SK-N-SH (cell line): ENCODE data around the gene KSR2. TPM values are rescaled to one million over a fixed set of nuclear protein-coding genes. Genes with fewer than 3 reads are reported as not detected.

Experiments
- CTCF ChIA-PET: fragments of 300-600, 350-600 bp; formaldehyde crosslinking; extraction: SDS; loops from one replicate; lab custom pipeline; 2021; lab: Yijun Ruan, JAX
- POLR2A ChIA-PET: fragments of 350-600 bp; sonication (Branson Sonifier 250); formaldehyde crosslinking; extraction: SDS; loops from one replicate; lab custom pipeline; 2020; ENCODE audit warnings: antibody characterized with exemption, inconsistent platforms; lab: Yijun Ruan, JAX
- DNase-seq: peaks from one replicate; pipeline ENCODE4 v3.0.0; 2012
- H2AFZ ChIP-seq: fragments of 200-600 bp; sonication (generic); 2 replicates; pipeline ENCODE4 v1.8.1; 2016; ENCODE audit warnings: antibody characterized with exemption, mild to moderate bottlenecking, low read depth
- H3F3A ChIP-seq: fragments of 200-600 bp; sonication (generic); replicated peaks from 2 replicates; pipeline ENCODE3; 2016; ENCODE audit warnings: antibody characterized with exemption, mild to moderate bottlenecking; ENCODE audit not compliant: insufficient read depth
- H3K27ac ChIP-seq, 2 experiments: fragments of 200-500 bp in 1 of 2; fragments of 200-600 bp in 1 of 2; sonication (Bioruptor generic) in 1 of 2; sonication (generic), shearing (Covaris generic) in 1 of 2; 2 replicates each; pipeline versions ENCODE4 v1.5.1 to v1.6.1; 2014 to 2016; ENCODE audit warnings: low read depth in 2 of 2, inconsistent platforms in 1 of 2, low read length in 1 of 2, mild to moderate bottlenecking in 1 of 2, mixed read lengths in 1 of 2
- H3K27me3 ChIP-seq: fragments of 200-600 bp; sonication (generic), shearing (Covaris generic); 2 replicates; pipeline ENCODE4 v1.6.1; 2016; ENCODE audit warnings: mixed run types; ENCODE audit not compliant: insufficient read depth
- H3K36me3 ChIP-seq, 2 experiments: fragments of 200-500 bp in 1 of 2; fragments of 200-600 bp in 1 of 2; sonication (Bioruptor generic) in 1 of 2; sonication (generic) in 1 of 2; replicated peaks in 1 of 2; 2 replicates each; pipeline versions ENCODE3 to v1.5.1; 2014 to 2016; ENCODE audit warnings: low read length in 1 of 2, mild to moderate bottlenecking in 1 of 2; ENCODE audit not compliant: insufficient read depth in 2 of 2, control insufficient read depth in 1 of 2
- H3K4me1 ChIP-seq, 2 experiments: fragments of 200-500 bp in 1 of 2; fragments of 200-600 bp in 1 of 2; sonication (Bioruptor generic) in 1 of 2; sonication (generic), shearing (Covaris generic) in 1 of 2; 2 replicates each; pipeline versions ENCODE4 v1.5.1 to v1.6.1; 2014 to 2016; ENCODE audit warnings: low read depth in 1 of 2, low read length in 1 of 2, mixed run types in 1 of 2; ENCODE audit not compliant: insufficient read depth in 2 of 2, control insufficient read depth in 1 of 2
- H3K4me2 ChIP-seq: fragments of 200-600 bp; sonication (generic), shearing (Covaris generic); 2 replicates; pipeline ENCODE4 v1.6.1; 2017; ENCODE audit warnings: mixed run types
- H3K4me3 ChIP-seq, 2 experiments: fragments of 200-500 bp in 1 of 2; fragments of 200-600 bp in 1 of 2; sonication (Bioruptor generic) in 1 of 2; sonication (generic), shearing (Covaris generic) in 1 of 2; 2 replicates each; pipeline versions ENCODE4 v1.5.1 to v1.8.1; 2014 to 2016; ENCODE audit warnings: low read depth in 2 of 2, inconsistent platforms in 1 of 2, low read length in 1 of 2, mild to moderate bottlenecking in 1 of 2, mixed read lengths in 1 of 2, moderate library complexity in 1 of 2
- H3K79me2 ChIP-seq: fragments of 200-600 bp; sonication (generic); 2 replicates; pipeline ENCODE4 v1.8.1; 2017; ENCODE audit warnings: mild to moderate bottlenecking; ENCODE audit not compliant: insufficient read depth
- H3K9ac ChIP-seq: fragments of 200-600 bp; sonication (generic); 2 replicates; pipeline ENCODE4 v1.6.1; 2017; ENCODE audit warnings: mixed run types
- H3K9me2 ChIP-seq: fragments of 200-600 bp; sonication (generic); 2 replicates; pipeline ENCODE4 v1.6.1; 2017; ENCODE audit warnings: mixed run types
- H3K9me3 ChIP-seq: fragments of 200-600 bp; sonication (generic); 2 replicates; pipeline ENCODE4 v1.6.1; 2017; ENCODE audit warnings: mixed run types, mild to moderate bottlenecking, moderate library complexity
- H4K20me1 ChIP-seq: fragments of 200-600 bp; sonication (generic); 2 replicates; pipeline ENCODE4 v1.6.1; 2017; ENCODE audit warnings: mild to moderate bottlenecking, mixed run types; ENCODE audit not compliant: insufficient read depth
- CHD2 ChIP-seq: fragments of 150-350 bp; IDR thresholded peaks from 2 replicates; pipeline ENCODE4 v1.6.1; 2018; ENCODE audit warnings: low read length; ENCODE audit not compliant: partially characterized antibody
- ELF1 ChIP-seq: IDR thresholded peaks from 2 replicates; pipeline ENCODE4 v1.4.0; 2012
- EP300 ChIP-seq, 2 experiments: IDR thresholded peaks; 2 replicates each; pipeline versions ENCODE4 v1.4.0 to v1.6.1; 2012; ENCODE audit warnings: borderline replicate concordance in 1 of 2, low read depth in 1 of 2, low read length in 1 of 2
- FOSL2 ChIP-seq: IDR thresholded peaks from 2 replicates; pipeline ENCODE4 v1.4.0; 2012; ENCODE audit warnings: low read depth, mild to moderate bottlenecking, moderate library complexity, borderline replicate concordance
- FOXM1 ChIP-seq: IDR thresholded peaks from 2 replicates; pipeline ENCODE4 v1.4.0; 2012; ENCODE audit warnings: low read depth, mild to moderate bottlenecking
- MAX ChIP-seq: IDR thresholded peaks from 2 replicates; pipeline ENCODE4 v1.4.0; 2012; ENCODE audit warnings: low read depth
- MXI1 ChIP-seq: IDR thresholded peaks from 2 replicates; pipeline ENCODE4 v1.6.1; 2012; ENCODE audit warnings: mild to moderate bottlenecking, low read depth, low read length, improper control_type of control experiment
- NFIC ChIP-seq: IDR thresholded peaks from 2 replicates; pipeline ENCODE4 v1.4.0; 2012; ENCODE audit warnings: borderline replicate concordance
- POLR2AphosphoS5 ChIP-seq: IDR thresholded peaks from 2 replicates; pipeline ENCODE4 v1.6.1; 2012; ENCODE audit warnings: low read depth, low read length
- RFX5 ChIP-seq: IDR thresholded peaks from 2 replicates; pipeline ENCODE4 v1.6.1; 2012; ENCODE audit warnings: mild to moderate bottlenecking, improper control_type of control experiment, low read length
- RXRA ChIP-seq: IDR thresholded peaks from 2 replicates; pipeline ENCODE4 v1.4.0; 2012; ENCODE audit warnings: low read depth, mild to moderate bottlenecking, borderline replicate concordance
- SIN3A ChIP-seq: IDR thresholded peaks from 2 replicates; pipeline ENCODE4 v1.6.1; 2012; ENCODE audit warnings: low read depth, mild to moderate bottlenecking, low read length, moderate library complexity, borderline replicate concordance
- SMC3 ChIP-seq: IDR thresholded peaks from 2 replicates; pipeline ENCODE4 v1.6.1; 2012; ENCODE audit warnings: low read depth, low read length, improper control_type of control experiment
- TCF12 ChIP-seq: IDR thresholded peaks from 2 replicates; pipeline ENCODE4 v1.4.0; 2012
- USF2 ChIP-seq: fragments of 150-350 bp; IDR thresholded peaks from 2 replicates; pipeline ENCODE4 v1.6.1; 2017; ENCODE audit warnings: antibody characterized with exemption, low read length, low read depth, borderline replicate concordance
- ZBTB33 ChIP-seq: IDR thresholded peaks from 2 replicates; pipeline ENCODE4 v1.4.0; 2012; ENCODE audit warnings: low read depth, borderline replicate concordance
- WGBS: methylation state at CpG from one replicate; pipeline ENCODE4 v1.1.6; 2017; ENCODE audit warnings: low lambda C conversion rate; 5-methylcytosine and 5-hydroxymethylcytosine counted together
- polyA plus RNA-seq, 3 experiments: library from polyadenylated mRNA; depleted of rRNA; stranded (reverse); fragments of >200 nt; gene quantifications; 2 replicates each; pipeline ENCODE4 v1.2.3, GENCODE V29; 2012
- TF ChIP-seq, protein P1 (sequence below): IDR thresholded peaks from 2 replicates; pipeline ENCODE4 v1.6.1; 2012; ENCODE audit warnings: mild to moderate bottlenecking, low read depth, low read length, moderate library complexity
- TF ChIP-seq, protein P2 (sequence below): IDR thresholded peaks from 2 replicates; pipeline ENCODE4 v1.4.0; 2012; ENCODE audit warnings: low read depth, borderline replicate concordance

Gene KSR2
- polyA plus RNA-seq, 1 of the 3 experiments (the other 2 are of a cell fraction) = 0.12 TPM

DNA sequence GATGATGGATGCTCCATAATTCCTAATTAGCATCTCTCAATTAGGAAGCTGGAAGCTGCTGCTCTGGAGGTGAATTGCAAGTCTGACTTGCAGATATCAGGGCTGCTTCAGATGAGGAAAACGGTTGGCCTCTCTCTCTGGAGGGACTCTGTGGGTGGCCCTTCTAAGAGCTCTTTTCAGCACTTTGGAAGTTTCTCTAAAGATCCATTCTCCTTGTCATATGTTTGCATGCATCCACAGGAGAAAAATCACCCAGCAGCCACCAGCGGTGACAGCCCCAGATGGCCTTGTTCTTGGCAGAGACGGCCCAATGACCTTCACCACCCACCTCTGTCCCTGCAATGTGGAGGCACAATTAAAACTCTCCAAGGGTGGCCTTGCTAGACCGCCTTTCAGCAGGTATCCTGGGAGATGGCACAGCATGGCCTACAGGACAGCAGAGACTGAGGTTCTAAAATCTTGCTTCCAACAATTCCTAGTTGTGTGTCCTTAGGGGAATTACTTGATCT lies 42.3 kb downstream of the KSR2 start (continued):
- TF ChIP-seq USF2 = no peak
- TF ChIP-seq NFIC = no peak
- TF ChIP-seq ZBTB33 = no peak
- no peak for TF ChIP-seq CHD2
- TF ChIP-seq MAX = no peak
- TF ChIP-seq, protein P1, sequence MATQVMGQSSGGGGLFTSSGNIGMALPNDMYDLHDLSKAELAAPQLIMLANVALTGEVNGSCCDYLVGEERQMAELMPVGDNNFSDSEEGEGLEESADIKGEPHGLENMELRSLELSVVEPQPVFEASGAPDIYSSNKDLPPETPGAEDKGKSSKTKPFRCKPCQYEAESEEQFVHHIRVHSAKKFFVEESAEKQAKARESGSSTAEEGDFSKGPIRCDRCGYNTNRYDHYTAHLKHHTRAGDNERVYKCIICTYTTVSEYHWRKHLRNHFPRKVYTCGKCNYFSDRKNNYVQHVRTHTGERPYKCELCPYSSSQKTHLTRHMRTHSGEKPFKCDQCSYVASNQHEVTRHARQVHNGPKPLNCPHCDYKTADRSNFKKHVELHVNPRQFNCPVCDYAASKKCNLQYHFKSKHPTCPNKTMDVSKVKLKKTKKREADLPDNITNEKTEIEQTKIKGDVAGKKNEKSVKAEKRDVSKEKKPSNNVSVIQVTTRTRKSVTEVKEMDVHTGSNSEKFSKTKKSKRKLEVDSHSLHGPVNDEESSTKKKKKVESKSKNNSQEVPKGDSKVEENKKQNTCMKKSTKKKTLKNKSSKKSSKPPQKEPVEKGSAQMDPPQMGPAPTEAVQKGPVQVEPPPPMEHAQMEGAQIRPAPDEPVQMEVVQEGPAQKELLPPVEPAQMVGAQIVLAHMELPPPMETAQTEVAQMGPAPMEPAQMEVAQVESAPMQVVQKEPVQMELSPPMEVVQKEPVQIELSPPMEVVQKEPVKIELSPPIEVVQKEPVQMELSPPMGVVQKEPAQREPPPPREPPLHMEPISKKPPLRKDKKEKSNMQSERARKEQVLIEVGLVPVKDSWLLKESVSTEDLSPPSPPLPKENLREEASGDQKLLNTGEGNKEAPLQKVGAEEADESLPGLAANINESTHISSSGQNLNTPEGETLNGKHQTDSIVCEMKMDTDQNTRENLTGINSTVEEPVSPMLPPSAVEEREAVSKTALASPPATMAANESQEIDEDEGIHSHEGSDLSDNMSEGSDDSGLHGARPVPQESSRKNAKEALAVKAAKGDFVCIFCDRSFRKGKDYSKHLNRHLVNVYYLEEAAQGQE = no peak

- Histone ChIP-seq H2AFZ (no peak overlapping the region), H3K9me2 (no peaks in the 10 kb centered on the region), H3K9ac (no peak overlapping the region), H3K4me2 (no peak overlapping the region), H3K36me3 (no peaks in the 10 kb centered on the region), H3K4me3 (no peak overlapping the region), H3K4me1 (no peaks in the 10 kb centered on the region), H4K20me1 (no peaks in the 10 kb centered on the region), H3K79me2 (no peaks in the 10 kb centered on the region), H3K27me3 (no peaks in the 10 kb centered on the region), H3F3A (no peaks in the 10 kb centered on the region), H3K9me3 (no peaks in the 10 kb centered on the region), H3K27ac (no peak overlapping the region)
- no peak for DNase-seq
- 19% methylated on average over 6 of the region's 6 CpGs for WGBS
- ChIA-PET CTCF (no interaction called here), POLR2A (no interaction called here)
- TF ChIP-seq ELF1 (no peak), FOSL2 (no peak), SIN3A (no peak), SMC3 (no peak), MXI1 (no peak), RXRA (no peak), TCF12 (no peak), POLR2AphosphoS5 (no peak), MAX (no peak), EP300 (IDR thresholded peaks at IDR 0.05; ENCODE audit: borderline replicate concordance in 1 of 2, low read depth in 1 of 2, low read length in 1 of 2) (no peak), FOXM1 (no peak), RFX5 (no peak)
- TF ChIP-seq, protein P1 = no peak
- TF ChIP-seq, protein P2, sequence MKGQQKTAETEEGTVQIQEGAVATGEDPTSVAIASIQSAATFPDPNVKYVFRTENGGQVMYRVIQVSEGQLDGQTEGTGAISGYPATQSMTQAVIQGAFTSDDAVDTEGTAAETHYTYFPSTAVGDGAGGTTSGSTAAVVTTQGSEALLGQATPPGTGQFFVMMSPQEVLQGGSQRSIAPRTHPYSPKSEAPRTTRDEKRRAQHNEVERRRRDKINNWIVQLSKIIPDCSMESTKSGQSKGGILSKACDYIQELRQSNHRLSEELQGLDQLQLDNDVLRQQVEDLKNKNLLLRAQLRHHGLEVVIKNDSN = no peak
Observed at GRCh38 chr12:117921929-117922777, 46.6 kb downstream of the KSR2 start.
